ENCODE results near the gene DCLK2.

The DCLK2 gene

DNA sequence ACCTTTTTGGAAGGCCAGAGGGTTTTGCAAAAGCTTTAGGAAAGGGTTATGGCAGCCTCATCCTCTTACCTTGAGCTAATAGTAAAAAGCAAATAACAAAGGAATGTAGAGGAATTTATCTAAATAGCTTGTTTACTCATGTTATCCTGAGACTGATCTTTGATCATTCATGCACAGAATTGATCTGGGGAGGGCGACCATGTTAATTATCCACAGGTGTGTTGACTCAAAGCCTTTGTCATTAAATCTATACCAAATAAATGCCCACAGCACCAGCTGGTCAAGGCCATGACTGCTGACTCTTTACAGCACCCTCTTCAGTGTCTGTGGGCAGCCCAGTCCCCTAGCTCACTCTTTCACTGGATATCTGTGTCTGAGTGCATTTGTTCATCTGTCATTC is 22.8 kb upstream of the DCLK2 start:
- TF ChIP-seq GATA2 (IDR thresholded peaks at IDR 0.05; ENCODE audit: low read depth, low read length) (no peak), GATA3 (IDR thresholded peaks at IDR 0.05; ENCODE audit: low read depth, low read length) (no peak)

DNA sequence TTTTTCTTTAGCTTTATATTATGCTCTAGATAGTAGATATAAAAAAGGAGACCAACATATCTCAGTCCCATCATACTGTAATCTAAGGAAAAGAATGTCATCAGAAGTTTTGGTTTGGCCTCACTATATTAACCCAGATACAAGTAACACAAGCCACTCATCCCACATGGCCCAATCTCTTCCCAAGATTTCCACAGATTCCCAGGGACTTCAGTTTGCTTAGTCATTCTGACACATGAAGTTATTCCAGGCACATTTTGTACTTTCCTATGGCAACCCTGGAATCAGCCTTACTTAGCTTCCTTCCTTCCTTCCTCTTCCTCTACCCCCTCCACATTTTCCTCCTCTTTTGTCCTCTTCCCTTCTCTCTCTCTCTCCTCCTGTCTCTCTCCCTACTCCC is 21.7 kb upstream of the DCLK2 start:
- TF ChIP-seq GATA2 (IDR thresholded peaks at IDR 0.05; ENCODE audit: low read depth, low read length) (no peak), GATA3 (IDR thresholded peaks at IDR 0.05; ENCODE audit: low read depth, low read length) (no peak)

DNA sequence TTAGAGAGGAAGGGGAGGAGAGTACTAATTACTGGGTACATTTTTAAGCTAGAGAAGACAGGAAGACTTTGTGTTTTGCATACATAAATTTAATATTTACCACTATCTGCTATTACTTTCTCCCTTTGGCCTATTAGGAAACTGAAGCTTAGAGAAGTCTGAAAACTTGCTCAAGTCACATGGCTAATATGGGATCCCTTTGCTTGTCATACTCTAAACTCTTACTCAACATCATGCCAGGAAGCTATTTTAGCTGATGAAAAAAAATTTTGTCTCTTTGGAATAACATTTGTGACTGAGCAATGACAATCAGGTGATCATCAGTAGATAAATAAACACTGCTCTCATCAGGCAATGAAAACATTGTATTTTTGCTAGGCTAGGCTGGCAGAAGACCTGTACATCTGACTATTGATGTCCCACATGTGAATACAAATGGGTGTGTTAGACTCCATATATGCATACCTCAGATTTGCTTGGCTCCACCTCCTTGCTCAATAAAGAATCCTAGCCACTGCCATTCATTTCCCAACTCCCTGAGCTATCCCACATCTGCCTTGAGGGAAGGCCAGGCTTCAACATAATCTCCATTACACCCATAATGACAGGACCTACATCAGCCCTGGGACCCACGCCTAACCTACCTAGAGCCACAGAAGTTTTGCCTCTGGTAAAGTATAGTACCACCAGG is 17.0 kb upstream of the DCLK2 start:
- TF ChIP-seq GATA3 (IDR thresholded peaks at IDR 0.05; ENCODE audit: low read depth, low read length) (no peak), GATA2 (IDR thresholded peaks at IDR 0.05; ENCODE audit: low read depth, low read length) (no peak)

DNA sequence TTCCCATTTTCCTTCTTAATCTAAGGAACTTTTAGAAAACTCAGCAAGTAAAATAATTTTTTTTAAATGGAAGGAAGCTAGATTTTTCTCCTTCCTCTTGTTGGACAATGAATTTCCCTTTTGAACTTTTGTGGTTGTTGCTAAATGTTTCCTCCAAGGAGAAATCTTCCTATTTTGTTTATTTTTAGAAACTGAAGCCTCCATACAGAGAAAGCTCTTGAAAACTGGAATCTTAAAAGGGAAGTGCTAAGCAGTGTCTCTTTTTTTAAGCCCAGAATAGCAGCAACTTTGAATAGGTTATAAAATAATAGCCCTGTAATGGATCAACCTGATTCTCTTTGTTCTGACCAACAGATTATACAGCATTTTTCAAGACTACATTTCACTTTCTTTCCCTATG is 15.1 kb upstream of the DCLK2 start:
- no peak for TF ChIP-seq GATA2 (IDR thresholded peaks at IDR 0.05; ENCODE audit: low read depth, low read length)
- TF ChIP-seq GATA3 (IDR thresholded peaks at IDR 0.05; ENCODE audit: low read depth, low read length), result no peak

DNA sequence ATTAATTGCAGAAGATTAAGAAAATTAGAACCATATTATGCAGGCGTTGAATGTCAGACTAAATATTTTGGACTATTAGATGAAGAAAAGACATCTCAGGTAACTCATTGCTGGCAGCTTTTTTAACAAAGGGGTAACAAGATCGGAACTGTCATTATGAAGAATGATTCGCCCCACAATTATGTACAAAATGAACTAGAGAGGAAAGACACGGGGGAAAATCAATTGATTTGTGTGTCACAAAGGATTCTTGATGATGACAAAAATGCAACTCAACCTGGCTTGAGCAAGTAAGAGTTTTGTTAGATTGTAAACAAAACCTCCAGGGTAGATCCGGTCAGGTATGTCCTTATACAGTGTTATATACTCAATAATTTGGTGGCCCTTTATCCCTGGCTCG is 12.5 kb upstream of the DCLK2 start:
- TF ChIP-seq GATA3 (IDR thresholded peaks at IDR 0.05; ENCODE audit: low read depth, low read length), result no peak
- no peak for TF ChIP-seq GATA2 (IDR thresholded peaks at IDR 0.05; ENCODE audit: low read depth, low read length)

- TF ChIP-seq GATA3 (IDR thresholded peaks at IDR 0.05; ENCODE audit: low read depth, low read length) (no peak), GATA2 (IDR thresholded peaks at IDR 0.05; ENCODE audit: low read depth, low read length) (no peak)
Measured at GRCh38 chr4:150067859-150068258, 10.4 kb upstream of the DCLK2 start.

DNA sequence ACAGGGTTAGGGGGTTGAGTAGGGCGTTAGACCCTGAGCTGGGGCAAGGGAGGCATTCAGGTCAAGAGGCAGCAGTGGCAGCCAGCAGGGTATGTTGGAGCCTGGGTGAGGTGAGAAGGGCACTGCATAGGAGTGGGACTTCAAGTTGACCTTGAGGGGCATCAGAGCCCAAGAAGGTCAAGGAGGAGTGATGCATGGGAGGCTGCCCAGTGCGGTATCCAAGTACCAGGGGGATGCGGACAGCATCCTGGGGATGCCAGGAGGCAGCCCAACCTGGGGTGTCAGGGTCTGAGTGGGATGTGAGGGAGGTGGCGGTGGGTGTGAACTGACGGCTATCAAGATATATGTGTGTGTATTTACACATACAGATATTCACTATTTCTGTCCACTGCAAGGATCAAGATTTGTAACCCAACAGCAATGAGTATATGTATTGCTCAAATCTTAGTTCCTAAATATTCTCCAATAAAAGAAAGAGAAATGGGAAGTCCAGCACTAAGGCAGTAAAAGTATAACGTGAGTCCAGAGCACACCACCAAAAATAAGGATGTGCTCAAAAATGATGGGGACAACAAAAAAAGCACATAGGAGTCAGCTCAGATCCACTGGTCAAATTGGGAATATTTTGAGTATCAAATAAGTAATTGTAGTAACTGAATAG is 9.8 kb upstream of the DCLK2 start:
- TF ChIP-seq GATA2 (IDR thresholded peaks at IDR 0.05; ENCODE audit: low read depth, low read length) (no peak), GATA3 (IDR thresholded peaks at IDR 0.05; ENCODE audit: low read depth, low read length) (no peak)

DNA sequence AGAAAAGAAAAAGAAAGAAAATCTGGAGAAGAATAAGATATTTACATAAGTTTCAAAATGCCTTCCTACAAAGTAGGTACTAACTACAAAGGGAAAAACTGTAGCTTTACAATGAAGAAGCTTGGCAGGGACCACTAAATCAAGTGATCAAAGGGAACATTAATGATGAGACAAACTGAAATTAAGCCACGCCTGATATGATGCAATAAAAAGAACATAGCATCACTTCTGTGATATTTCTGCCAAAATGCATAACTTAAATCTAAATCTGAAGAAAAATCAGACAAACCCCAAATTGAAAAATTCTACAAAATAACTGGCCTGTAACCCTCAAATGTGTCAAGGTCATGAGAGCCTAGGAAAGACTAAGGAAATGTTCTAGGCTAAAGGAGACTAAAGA is 8.9 kb upstream of the DCLK2 start:
- TF ChIP-seq GATA2 (IDR thresholded peaks at IDR 0.05; ENCODE audit: low read depth, low read length), result no peak
- TF ChIP-seq GATA3 (IDR thresholded peaks at IDR 0.05; ENCODE audit: low read depth, low read length), result no peak

- TF ChIP-seq GATA2 (IDR thresholded peaks at IDR 0.05; ENCODE audit: low read depth, low read length), result no peak
Measured at GRCh38 chr4:150070464-150071170, 7.6 kb upstream of the DCLK2 start.

DNA sequence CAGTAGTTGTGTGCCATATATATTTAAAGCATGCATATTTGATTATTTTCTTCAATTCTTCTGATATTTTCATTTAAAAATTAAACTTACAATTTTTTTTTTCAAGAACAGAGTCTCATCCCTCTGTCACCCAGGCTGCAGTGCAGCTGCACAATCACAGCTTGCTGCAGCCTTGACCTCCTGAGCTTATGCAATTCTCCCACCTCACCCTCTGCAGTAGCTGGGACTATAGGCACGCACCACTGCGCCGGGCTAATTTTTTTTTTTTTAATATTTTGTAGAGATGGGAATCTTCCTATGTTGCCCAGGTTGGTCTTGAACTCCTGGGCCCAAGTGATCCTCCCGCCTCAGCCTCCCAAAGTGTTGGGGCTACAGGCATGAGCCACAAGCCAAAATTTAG is 5.8 kb upstream of the DCLK2 start:
- TF ChIP-seq GATA3 (IDR thresholded peaks at IDR 0.05; ENCODE audit: low read depth, low read length) (no peak), GATA2 (IDR thresholded peaks at IDR 0.05; ENCODE audit: low read depth, low read length) (no peak)

- TF ChIP-seq GATA3 (IDR thresholded peaks at IDR 0.05; ENCODE audit: low read depth, low read length), result no peak
- no peak for TF ChIP-seq GATA2 (IDR thresholded peaks at IDR 0.05; ENCODE audit: low read depth, low read length)
Measured at GRCh38 chr4:150072906-150073714, 5.1 kb upstream of the DCLK2 start.

DNA sequence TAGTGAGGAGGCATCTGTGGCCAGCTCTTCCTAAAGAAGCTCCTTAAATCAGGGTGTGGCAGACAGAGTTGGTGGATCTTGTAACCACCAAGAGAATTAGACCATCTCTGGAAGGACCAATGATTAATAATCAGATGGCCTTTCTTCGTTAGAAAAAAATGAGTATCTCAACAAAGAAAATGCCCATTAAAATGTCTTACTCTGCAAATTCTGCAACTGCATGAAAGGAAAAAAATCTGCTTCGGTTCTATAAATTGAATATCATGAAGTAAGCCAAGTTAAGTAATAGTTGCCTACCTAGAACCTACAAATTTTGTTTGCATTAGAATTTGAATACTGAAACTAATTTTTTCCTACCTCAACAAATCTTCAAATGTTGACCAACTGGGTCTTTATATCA is 4.2 kb upstream of the DCLK2 start:
- TF ChIP-seq GATA3 (IDR thresholded peaks at IDR 0.05; ENCODE audit: low read depth, low read length), result no peak
- no peak for TF ChIP-seq GATA2 (IDR thresholded peaks at IDR 0.05; ENCODE audit: low read depth, low read length)

DNA sequence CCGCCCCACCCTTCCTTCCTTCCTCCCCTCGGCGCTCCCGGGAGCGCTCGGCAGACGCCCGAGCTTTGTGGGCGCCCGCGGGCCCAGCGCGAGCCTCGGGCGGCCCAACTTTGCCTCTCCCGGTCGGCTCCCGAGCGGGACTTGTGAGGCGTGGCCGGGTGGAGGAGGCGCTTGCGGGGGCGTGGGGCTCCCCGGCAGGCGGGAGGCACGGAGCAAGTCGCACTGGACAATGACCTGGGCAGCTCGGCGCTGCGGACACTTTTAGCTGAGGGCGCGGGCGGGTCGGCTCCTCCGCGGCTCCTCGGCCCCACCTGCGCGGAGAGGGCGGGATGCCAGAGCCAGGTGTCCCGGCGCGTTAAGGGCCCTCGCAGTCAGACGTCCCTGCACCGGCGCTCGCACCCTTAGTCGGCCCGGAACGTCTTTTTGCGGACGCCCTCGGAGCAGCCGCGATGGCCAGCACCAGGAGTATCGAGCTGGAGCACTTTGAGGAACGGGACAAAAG is 385 bp downstream of the DCLK2 start:
- TF ChIP-seq GATA2 (IDR thresholded peaks at IDR 0.05; ENCODE audit: low read depth, low read length), result no peak
- no peak for TF ChIP-seq GATA3 (IDR thresholded peaks at IDR 0.05; ENCODE audit: low read depth, low read length)

DNA sequence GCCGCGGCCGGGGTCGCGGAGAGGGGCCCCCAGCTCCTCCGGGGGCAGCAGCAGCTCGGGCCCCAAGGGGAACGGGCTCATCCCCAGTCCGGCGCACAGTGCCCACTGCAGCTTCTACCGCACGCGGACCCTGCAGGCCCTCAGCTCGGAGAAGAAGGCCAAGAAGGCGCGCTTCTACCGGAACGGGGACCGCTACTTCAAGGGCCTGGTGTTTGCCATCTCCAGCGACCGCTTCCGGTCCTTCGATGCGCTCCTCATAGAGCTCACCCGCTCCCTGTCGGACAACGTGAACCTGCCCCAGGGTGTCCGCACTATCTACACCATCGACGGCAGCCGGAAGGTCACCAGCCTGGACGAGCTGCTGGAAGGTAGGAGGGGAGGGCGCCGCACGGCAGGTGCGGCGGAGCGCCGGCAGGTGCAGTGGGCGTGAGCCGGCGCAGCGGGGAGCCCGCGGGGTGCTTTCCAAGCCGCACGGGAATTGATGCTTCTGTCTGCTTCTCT is 886 bp downstream of the DCLK2 start:
- peak; percentile 68 for TF ChIP-seq GATA2 (IDR thresholded peaks at IDR 0.05; ENCODE audit: low read depth, low read length)
- TF ChIP-seq GATA3 (IDR thresholded peaks at IDR 0.05; ENCODE audit: low read depth, low read length), result no peak
